Measurements from ENCODE around the gene ACTL10. TPM values are rescaled to one million over a fixed set of nuclear protein-coding genes. Genes with fewer than 3 reads are reported as not detected.

Gene ACTL10
- total RNA-seq, 1 experiment from 2014 or later, result 5.4 TPM

DNA sequence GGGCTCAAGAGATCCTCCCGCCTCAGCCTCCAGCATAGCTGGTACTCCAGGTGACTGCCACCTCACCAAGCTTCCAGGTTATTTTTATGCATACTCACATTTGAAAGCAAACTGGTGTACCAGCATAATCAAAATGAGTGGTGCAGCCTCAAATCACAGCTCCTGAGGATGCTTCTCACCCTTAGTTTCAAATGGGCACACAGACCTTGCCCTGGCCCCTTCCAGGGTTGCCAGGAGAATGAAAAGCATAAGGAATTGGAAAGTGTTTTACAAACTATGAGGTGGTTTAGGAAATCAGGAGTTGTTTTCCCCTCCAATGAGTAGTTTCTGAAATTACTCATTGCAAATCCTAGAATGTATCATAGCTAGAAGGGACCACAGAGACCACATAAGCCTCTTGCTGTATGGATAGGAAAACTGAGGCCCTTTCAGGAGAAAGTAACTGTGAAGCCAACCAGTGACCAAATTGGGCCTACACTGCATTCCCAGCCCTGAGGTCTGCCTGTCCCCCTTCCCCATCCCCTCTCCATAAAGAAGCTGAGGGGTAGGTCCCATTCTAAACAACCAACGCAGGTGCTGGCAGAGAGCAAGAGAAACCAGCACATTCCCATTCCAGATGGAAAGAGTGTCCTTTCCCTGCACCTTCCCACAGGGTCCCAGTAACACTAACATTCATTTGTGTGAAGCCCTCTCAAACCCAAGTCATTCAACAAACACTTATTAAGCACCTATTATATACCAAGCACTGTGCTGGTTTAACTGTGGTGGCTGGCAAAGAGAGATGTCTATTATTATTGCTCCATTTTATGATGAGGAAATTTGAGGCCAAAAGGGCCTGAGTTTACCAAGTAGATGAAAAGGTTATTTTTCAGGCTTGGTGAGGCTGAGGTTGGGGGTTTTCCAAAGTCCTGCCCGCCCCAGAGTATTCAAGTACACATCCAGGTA lies 21.5 kb downstream of the ACTL10 start:
- no peak for DNase-seq
- Mint-ChIP-seq H3K4me1 (ENCODE audit: low read depth, unreplicated experiment) (peaks cover 31% of the 10 kb centered on the region), H3K27ac (ENCODE audit: unreplicated experiment) (no peak overlapping the region), H3K9me3 (ENCODE audit: low read depth, unreplicated experiment) (no peaks in the 10 kb centered on the region), H3K27me3 (ENCODE audit: unreplicated experiment) (no peaks in the 10 kb centered on the region), H3K4me3 (ENCODE audit: low read depth, unreplicated experiment) (no peak overlapping the region), H3K36me3 (ENCODE audit: insufficient read depth, unreplicated experiment) (peaks cover 35% of the 10 kb centered on the region)
- CTCF ChIA-PET, result interaction anchor here (0.6 kb wide), 1 partner anchor 1529 kb away, joined by 4 read pairs; no protein-coding TSS in a partner anchor
- TF ChIP-seq, protein P1, sequence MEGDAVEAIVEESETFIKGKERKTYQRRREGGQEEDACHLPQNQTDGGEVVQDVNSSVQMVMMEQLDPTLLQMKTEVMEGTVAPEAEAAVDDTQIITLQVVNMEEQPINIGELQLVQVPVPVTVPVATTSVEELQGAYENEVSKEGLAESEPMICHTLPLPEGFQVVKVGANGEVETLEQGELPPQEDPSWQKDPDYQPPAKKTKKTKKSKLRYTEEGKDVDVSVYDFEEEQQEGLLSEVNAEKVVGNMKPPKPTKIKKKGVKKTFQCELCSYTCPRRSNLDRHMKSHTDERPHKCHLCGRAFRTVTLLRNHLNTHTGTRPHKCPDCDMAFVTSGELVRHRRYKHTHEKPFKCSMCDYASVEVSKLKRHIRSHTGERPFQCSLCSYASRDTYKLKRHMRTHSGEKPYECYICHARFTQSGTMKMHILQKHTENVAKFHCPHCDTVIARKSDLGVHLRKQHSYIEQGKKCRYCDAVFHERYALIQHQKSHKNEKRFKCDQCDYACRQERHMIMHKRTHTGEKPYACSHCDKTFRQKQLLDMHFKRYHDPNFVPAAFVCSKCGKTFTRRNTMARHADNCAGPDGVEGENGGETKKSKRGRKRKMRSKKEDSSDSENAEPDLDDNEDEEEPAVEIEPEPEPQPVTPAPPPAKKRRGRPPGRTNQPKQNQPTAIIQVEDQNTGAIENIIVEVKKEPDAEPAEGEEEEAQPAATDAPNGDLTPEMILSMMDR (IDR thresholded peaks at IDR 0.05; ENCODE audit: unreplicated experiment), result no peak
- BruUV-seq (replicated peaks), result no TSS peak
- intact Hi-C loops (cut with micrococcal nuclease; ENCODE audit: unreplicated experiment), result loop anchor here (5.0 kb wide), 1 partner anchor 109 kb away; no protein-coding TSS in a partner anchor

DNA sequence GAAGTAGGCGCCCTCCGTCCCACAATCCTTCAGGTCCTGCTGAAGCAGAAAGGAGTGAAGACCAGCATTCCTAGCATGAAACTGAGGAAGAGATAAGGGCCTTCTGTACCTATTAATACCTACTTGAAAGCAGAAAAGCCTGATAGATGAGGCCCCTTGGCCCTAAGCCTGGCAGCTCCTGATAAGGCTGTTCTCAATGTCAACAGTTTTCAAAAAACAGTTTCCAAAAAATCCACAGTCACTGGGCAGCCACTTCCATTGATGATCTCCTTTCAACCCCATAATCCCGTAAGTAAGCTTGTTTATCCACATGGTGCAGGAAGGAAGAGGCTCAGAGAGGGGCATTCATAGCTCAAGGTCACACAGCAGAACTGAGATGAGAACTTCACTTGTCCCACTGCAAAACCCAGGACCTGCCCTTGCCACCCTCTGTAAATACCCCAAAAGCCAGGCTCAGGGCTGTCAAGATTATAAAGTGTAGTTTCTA lies 22.2 kb downstream of the ACTL10 start:
- TF ChIP-seq, protein P1 (IDR thresholded peaks at IDR 0.05; ENCODE audit: unreplicated experiment), result no peak
- no TSS peak for BruUV-seq (replicated peaks)
- H3K27me3 Mint-ChIP-seq (ENCODE audit: unreplicated experiment), result no peaks in the 10 kb centered on the region
- DNase-seq, result no peak
- peaks cover 31% of the 10 kb centered on the region for H3K4me1 Mint-ChIP-seq (ENCODE audit: low read depth, unreplicated experiment)
- intact Hi-C loops (cut with micrococcal nuclease; ENCODE audit: unreplicated experiment), result loop anchor here (5.0 kb wide), 1 partner anchor 108 kb away; no protein-coding TSS in a partner anchor
- H3K36me3 Mint-ChIP-seq (ENCODE audit: insufficient read depth, unreplicated experiment), result peaks cover 33% of the 10 kb centered on the region
- H3K27ac Mint-ChIP-seq (ENCODE audit: unreplicated experiment), result no peak overlapping the region
- CTCF ChIA-PET, result no interaction called here
- no peaks in the 10 kb centered on the region for H3K9me3 Mint-ChIP-seq (ENCODE audit: low read depth, unreplicated experiment)
- no peak overlapping the region for H3K4me3 Mint-ChIP-seq (ENCODE audit: low read depth, unreplicated experiment)

DNA sequence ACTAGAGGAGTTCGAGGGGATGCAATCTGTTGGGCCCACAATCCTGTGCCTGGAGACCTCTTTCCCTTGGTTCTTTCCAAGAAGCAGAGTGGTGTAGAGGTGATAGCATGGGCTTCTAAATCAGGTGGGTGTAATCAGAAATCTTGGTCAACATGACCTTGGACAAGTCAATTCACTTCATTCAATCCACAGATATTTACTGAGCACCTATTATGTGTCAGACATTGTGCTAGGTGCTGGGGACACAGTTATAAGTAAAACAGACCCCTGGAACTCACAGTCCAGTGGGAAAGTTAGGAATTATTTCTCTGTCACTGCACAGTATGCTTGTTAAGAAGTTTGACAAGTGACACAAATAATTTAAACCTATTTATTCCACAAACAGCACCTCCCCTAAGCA lies 22.8 kb downstream of the ACTL10 start:
- DNase-seq, result no peak
- Mint-ChIP-seq H3K9me3 (ENCODE audit: low read depth, unreplicated experiment) (no peaks in the 10 kb centered on the region), H3K27ac (ENCODE audit: unreplicated experiment) (no peak overlapping the region), H3K4me1 (ENCODE audit: low read depth, unreplicated experiment) (peaks cover 27% of the 10 kb centered on the region), H3K27me3 (ENCODE audit: unreplicated experiment) (no peaks in the 10 kb centered on the region), H3K36me3 (ENCODE audit: insufficient read depth, unreplicated experiment) (peaks cover 30% of the 10 kb centered on the region), H3K4me3 (ENCODE audit: low read depth, unreplicated experiment) (no peak overlapping the region)
- TF ChIP-seq, protein P1 (IDR thresholded peaks at IDR 0.05; ENCODE audit: unreplicated experiment), result no peak
- CTCF ChIA-PET, result no interaction called here
- intact Hi-C loops (cut with micrococcal nuclease; ENCODE audit: unreplicated experiment), result loop anchor here (5.0 kb wide), 1 partner anchor 108 kb away; no protein-coding TSS in a partner anchor
- BruUV-seq (replicated peaks), result no TSS peak

DNA sequence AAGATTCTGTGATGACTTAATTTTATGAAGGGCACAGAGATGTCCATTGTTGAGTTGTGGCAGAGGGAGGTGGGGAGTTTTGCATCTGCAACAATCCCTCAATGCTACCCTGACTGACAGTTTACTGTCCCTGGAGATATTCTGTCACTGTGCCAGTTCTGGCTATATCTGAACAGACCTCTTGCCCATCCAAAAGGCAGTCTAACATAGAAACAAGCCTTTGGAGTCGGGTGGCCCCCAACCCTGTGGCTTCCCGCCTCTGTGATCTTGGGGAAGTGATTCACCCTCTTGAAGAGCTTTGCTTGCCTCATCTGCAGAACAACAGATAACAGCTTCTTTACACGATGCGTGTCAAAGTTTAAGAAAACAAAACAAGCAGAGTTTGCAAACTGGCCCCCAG lies 23.2 kb downstream of the ACTL10 start:
- CTCF ChIA-PET, result interaction anchor here (0.6 kb wide), 1 partner anchor 12 kb away, joined by 3 read pairs; no protein-coding TSS in a partner anchor
- intact Hi-C loops (cut with micrococcal nuclease; ENCODE audit: unreplicated experiment), result loop anchor here (5.0 kb wide), 1 partner anchor 107 kb away; no protein-coding TSS in a partner anchor
- Mint-ChIP-seq H3K4me3 (ENCODE audit: low read depth, unreplicated experiment) (no peak overlapping the region), H3K9me3 (ENCODE audit: low read depth, unreplicated experiment) (no peaks in the 10 kb centered on the region), H3K27ac (ENCODE audit: unreplicated experiment) (no peak overlapping the region), H3K4me1 (ENCODE audit: low read depth, unreplicated experiment) (peaks cover 22% of the 10 kb centered on the region), H3K27me3 (ENCODE audit: unreplicated experiment) (no peaks in the 10 kb centered on the region), H3K36me3 (ENCODE audit: insufficient read depth, unreplicated experiment) (peaks cover 26% of the 10 kb centered on the region)
- BruUV-seq (replicated peaks), result no TSS peak
- TF ChIP-seq, protein P1 (IDR thresholded peaks at IDR 0.05; ENCODE audit: unreplicated experiment), result no peak
- no peak for DNase-seq

All from Calu3 (cell line).